CD4-positive, alpha-beta T cell (primary cell): ENCODE measurements around the gene JAZF1. TPM values are rescaled to one million over a fixed set of nuclear protein-coding genes. Genes with fewer than 3 reads are reported as not detected.

Source experiments
- ATAC-seq: fragments of 200-7000 bp; cut with Tn5 transposase; one replicate; pipeline ENCODE4 v1.10.0; 2022; ENCODE audit warnings: mild to moderate bottlenecking; ENCODE audit not compliant: poor library complexity
- CTCF ChIA-PET: fragments of 350-600 bp; sonication (Branson Sonifier 250); formaldehyde crosslinking; loops from one replicate; lab custom pipeline; 2021; ENCODE audit warnings: antibody characterized with exemption, inconsistent platforms; lab: Charles Lee
- POLR2A ChIA-PET: fragments of 350-600 bp; sonication (Branson Sonifier 250); formaldehyde crosslinking; loops from one replicate; lab custom pipeline; 2021; ENCODE audit warnings: antibody characterized with exemption, inconsistent platforms; lab: Charles Lee
- DNase-seq, 14 experiments: peaks; one replicate each; pipeline ENCODE4 v3.0.0-alpha.2; 2013 to 2020; ENCODE audit warnings: mixed read lengths in 2 of 14
- H3K27ac ChIP-seq, 2 donors: one replicate each; pipeline versions ENCODE4 v1.5.1 to v1.7.0; 2013; ENCODE audit warnings: low read length in 2 of 2, low read depth in 1 of 2, mild to moderate bottlenecking in 1 of 2
- H3K27me3 ChIP-seq, 2 experiments: 1 replicate in 1 of 2; 2 replicates in 1 of 2; pipeline versions ENCODE4 v1.6.1 to v1.7.0; 2013; ENCODE audit warnings: low read length in 2 of 2, control low read depth in 1 of 2, mild to moderate bottlenecking in 1 of 2, moderate library complexity in 1 of 2; ENCODE audit not compliant: insufficient read depth in 2 of 2, control insufficient read depth in 1 of 2
- H3K36me3 ChIP-seq: one replicate; pipeline ENCODE4 v1.6.1; 2013; ENCODE audit warnings: low read length, control low read depth; ENCODE audit not compliant: insufficient read depth
- H3K4me1 ChIP-seq: one replicate; pipeline ENCODE4 v1.6.1; 2013; ENCODE audit warnings: low read length, control low read depth; ENCODE audit not compliant: insufficient read depth
- H3K4me3 ChIP-seq: one replicate; pipeline ENCODE4 v1.5.1; 2013; ENCODE audit warnings: mild to moderate bottlenecking, low read length, moderate library complexity
- H3K9me3 ChIP-seq, 2 experiments: 1 replicate in 1 of 2; 2 replicates in 1 of 2; pipeline versions ENCODE4 v1.6.1 to v1.7.0; 2013; ENCODE audit warnings: low read length in 2 of 2, mild to moderate bottlenecking in 2 of 2, control low read depth in 1 of 2, moderate library complexity in 1 of 2; ENCODE audit not compliant: control insufficient read depth in 1 of 2, insufficient read depth in 1 of 2
- H3K27ac Mint-ChIP-seq: one replicate; pipeline ENCODE4 v1.8.0; 2020; ENCODE audit warnings: mixed read lengths
- H3K27me3 Mint-ChIP-seq: one replicate; pipeline ENCODE4 v1.8.0; 2021; ENCODE audit warnings: mixed read lengths
- H3K36me3 Mint-ChIP-seq: one replicate; pipeline ENCODE4 v1.8.0; 2021; ENCODE audit warnings: low read depth, mixed read lengths
- H3K4me1 Mint-ChIP-seq: one replicate; pipeline ENCODE4 v1.8.0; 2021; ENCODE audit warnings: low read depth, mixed read lengths
- H3K4me3 Mint-ChIP-seq: one replicate; pipeline ENCODE4 v1.8.0; 2020; ENCODE audit warnings: mild to moderate bottlenecking, mixed read lengths
- H3K9me3 Mint-ChIP-seq: one replicate; pipeline ENCODE4 v1.8.0; 2020; ENCODE audit warnings: mixed read lengths
- intact Hi-C, 2 experiments: fragments of 100-400 bp; cut with DNase I in 1 of 2; cut with micrococcal nuclease in 1 of 2; formaldehyde crosslinking; loops; one replicate each; pipeline versions ENCODE4 v1.15.1 to v1.9.0; 2023 to 2025; cut with DNase I, micrococcal nuclease
- total RNA-seq, 174 experiments: library from RNA in 2 of 174; stranded (reverse) in 2 of 174; gene quantifications; one replicate each; pipeline ENCODE4 v1.2.3 and lab custom pipeline; 2021 to 2026
- TF ChIP-seq, protein P1 (sequence below): fragments of 200-600 bp; IDR thresholded peaks from one replicate; pipeline ENCODE4 v1.8.0; 2022; ENCODE audit warnings: antibody characterized with exemption, mild to moderate bottlenecking

JAZF1 gene
- total RNA-seq, 2 experiments from 2014 or later, result 9.9 to 11.1 TPM

DNA sequence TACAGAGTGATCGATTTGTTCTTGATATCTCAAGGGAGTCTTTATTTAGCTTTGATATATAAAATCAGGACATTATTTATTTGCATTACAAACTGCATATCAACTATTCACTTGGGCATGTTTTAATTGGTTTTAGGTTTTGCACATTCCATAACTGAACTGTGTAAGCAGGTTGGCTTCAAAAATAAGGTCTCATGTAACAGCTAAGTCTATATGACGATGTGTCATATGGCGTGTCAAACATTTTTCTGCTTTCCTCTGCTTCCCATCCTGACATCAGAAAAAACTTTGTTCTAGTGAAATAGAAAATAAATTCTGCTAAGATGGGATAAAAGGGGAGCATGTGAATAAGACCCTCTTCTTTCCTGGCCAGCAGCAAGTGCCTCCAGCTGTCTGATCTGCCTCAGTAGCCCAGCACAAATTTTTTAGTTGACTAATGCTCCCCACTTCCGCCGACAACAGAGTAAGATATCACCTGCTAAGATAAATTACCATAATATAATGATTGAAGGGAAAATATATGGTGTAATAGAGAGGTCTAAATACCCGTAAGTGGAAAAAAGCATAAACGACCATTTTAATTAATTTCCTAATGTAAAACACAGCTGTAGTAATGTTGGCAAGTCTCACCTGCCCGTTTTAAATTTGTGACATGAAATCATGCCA, 260.2 kb downstream of the JAZF1 start:
- no peak for ATAC-seq
- H3K4me3 ChIP-seq, result no peak overlapping the region
- peaks cover 0 to 4% of the 10 kb centered on the region in 2 experiments for H3K9me3 ChIP-seq
- ChIA-PET CTCF (interaction anchor here (1.0 kb wide), 1 partner anchor 9 kb away, joined by 3 read pairs; no protein-coding TSS in a partner anchor), POLR2A (interaction anchor here (0.7 to 1.1 kb wide), 2 partner anchors 12 to 100 kb away, joined by 3 to 6 read pairs; no protein-coding TSS in a partner anchor)
- H3K36me3 ChIP-seq, result no peaks in the 10 kb centered on the region
- intact Hi-C loops, result loop anchor here (5.0 kb wide), 2 partner anchors 708 to 723 kb away; no protein-coding TSS in a partner anchor
- Mint-ChIP-seq H3K9me3 (no peaks in the 10 kb centered on the region), H3K27me3 (no peaks in the 10 kb centered on the region), H3K36me3 (no peaks in the 10 kb centered on the region), H3K4me3 (no peak overlapping the region), H3K4me1 (no peaks in the 10 kb centered on the region), H3K27ac (no peak overlapping the region)
- no peaks in the 10 kb centered on the region for H3K4me1 ChIP-seq
- DNase-seq, result no peak
- no peaks in the 10 kb centered on the region for H3K27me3 ChIP-seq
- TF ChIP-seq, protein P1, sequence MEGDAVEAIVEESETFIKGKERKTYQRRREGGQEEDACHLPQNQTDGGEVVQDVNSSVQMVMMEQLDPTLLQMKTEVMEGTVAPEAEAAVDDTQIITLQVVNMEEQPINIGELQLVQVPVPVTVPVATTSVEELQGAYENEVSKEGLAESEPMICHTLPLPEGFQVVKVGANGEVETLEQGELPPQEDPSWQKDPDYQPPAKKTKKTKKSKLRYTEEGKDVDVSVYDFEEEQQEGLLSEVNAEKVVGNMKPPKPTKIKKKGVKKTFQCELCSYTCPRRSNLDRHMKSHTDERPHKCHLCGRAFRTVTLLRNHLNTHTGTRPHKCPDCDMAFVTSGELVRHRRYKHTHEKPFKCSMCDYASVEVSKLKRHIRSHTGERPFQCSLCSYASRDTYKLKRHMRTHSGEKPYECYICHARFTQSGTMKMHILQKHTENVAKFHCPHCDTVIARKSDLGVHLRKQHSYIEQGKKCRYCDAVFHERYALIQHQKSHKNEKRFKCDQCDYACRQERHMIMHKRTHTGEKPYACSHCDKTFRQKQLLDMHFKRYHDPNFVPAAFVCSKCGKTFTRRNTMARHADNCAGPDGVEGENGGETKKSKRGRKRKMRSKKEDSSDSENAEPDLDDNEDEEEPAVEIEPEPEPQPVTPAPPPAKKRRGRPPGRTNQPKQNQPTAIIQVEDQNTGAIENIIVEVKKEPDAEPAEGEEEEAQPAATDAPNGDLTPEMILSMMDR, result no peak
- no peak overlapping the region for H3K27ac ChIP-seq

DNA sequence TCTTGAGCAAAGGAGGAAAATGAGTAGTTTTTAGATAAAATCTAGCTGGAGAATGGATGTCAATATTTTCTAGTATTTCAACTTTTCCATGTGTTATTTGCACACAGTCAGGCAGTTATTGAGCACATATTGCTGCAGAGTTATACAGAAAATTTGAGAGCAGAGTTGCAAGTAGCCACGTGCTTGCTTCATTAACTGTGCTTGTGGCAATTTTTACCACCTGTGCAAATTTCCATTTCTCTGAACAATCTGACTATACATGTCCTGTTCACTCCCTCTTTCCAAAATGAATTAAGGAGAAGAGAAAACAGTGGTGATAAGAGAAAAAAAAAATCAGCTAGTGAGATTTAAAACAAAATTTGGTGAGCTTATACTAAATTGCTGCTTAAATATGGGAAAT, 262.1 kb downstream of the JAZF1 start:
- H3K27me3 Mint-ChIP-seq, result no peaks in the 10 kb centered on the region
- H3K27ac ChIP-seq, result no peak overlapping the region
- CTCF ChIA-PET, result interaction anchor here (1.2 kb wide), 1 partner anchor 20 kb away, joined by 3 read pairs; no protein-coding TSS in a partner anchor
- H3K4me3 ChIP-seq, result no peak overlapping the region
- TF ChIP-seq, protein P1, result no peak
- ATAC-seq, result no peak
- no peak overlapping the region for H3K4me3 Mint-ChIP-seq
- no peak for DNase-seq
- H3K4me1 Mint-ChIP-seq, result no peaks in the 10 kb centered on the region
- H3K4me1 ChIP-seq, result no peaks in the 10 kb centered on the region
- H3K27ac Mint-ChIP-seq, result no peak overlapping the region
- H3K27me3 ChIP-seq, result no peaks in the 10 kb centered on the region
- POLR2A ChIA-PET, result interaction anchor here (1.9 kb wide), 1 partner anchor 106 kb away, joined by 5 read pairs; no protein-coding TSS in a partner anchor
- H3K36me3 Mint-ChIP-seq, result no peaks in the 10 kb centered on the region
- no peaks in the 10 kb centered on the region for H3K36me3 ChIP-seq
- peaks cover 0 to 4% of the 10 kb centered on the region in 2 experiments for H3K9me3 ChIP-seq
- H3K9me3 Mint-ChIP-seq, result no peaks in the 10 kb centered on the region
- intact Hi-C loops, result no loop called here

DNA sequence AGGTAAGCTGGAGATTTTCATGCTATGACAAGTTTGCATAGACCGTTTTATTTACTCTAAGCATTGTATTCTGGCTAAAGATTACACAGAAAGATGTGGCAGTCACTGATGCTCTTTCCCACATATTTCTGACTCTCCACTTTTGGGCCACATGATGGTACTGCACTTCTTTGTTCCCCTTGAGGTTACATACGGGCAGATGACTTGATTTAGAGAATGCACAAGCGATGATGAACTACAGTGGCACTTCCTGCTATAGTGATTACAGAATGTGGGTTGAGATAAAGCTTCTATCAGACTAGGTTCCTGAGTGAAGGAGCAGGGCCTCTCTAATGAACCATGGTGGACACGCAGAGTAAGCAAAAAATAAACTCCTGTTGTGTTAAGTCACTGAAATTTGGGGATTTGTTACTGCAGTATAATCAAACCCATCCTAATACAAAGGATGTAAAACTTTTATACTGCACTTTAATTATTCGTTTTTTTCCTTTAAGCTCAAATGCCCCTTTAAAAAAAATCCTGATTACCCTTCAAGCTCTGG, 262.8 kb downstream of the JAZF1 start:
- POLR2A ChIA-PET, result interaction anchor here (1.2 kb wide), 1 partner anchor 35 kb away, joined by 3 read pairs; no protein-coding TSS in a partner anchor
- H3K27me3 ChIP-seq, result no peaks in the 10 kb centered on the region
- no peaks in the 10 kb centered on the region for H3K4me1 ChIP-seq
- no peaks in the 10 kb centered on the region for H3K9me3 Mint-ChIP-seq
- H3K36me3 Mint-ChIP-seq, result no peaks in the 10 kb centered on the region
- peaks cover 0 to 4% of the 10 kb centered on the region in 2 experiments for H3K9me3 ChIP-seq
- no peak overlapping the region for H3K4me3 ChIP-seq
- DNase-seq (no peak), ATAC-seq (no peak)
- CTCF ChIA-PET, result interaction anchor here (1.2 kb wide), 1 partner anchor 21 kb away, joined by 3 read pairs; no protein-coding TSS in a partner anchor
- H3K4me3 Mint-ChIP-seq, result no peak overlapping the region
- no peaks in the 10 kb centered on the region for H3K27me3 Mint-ChIP-seq
- no peaks in the 10 kb centered on the region for H3K4me1 Mint-ChIP-seq
- H3K27ac Mint-ChIP-seq, result no peak overlapping the region
- TF ChIP-seq, protein P1, result no peak
- intact Hi-C loops, result no loop called here
- no peak overlapping the region for H3K27ac ChIP-seq
- no peaks in the 10 kb centered on the region for H3K36me3 ChIP-seq
